ENCODE data around the gene FDPS.

The FDPS gene

GRCh38 chr1:155308493-155309422 is at the start of gene FDPS:
Gene FDPS, plus strand, starts transcription at chr1:155308866. Its CDS starts 924 bp downstream, at chr1:155309790.
- peak; percentile 68 for FAIRE-seq

GRCh38 chr1:155260276-155260675 is 48.4 kb upstream of the FDPS start:
- FAIRE-seq (no peak), DNase-seq (ENCODE audit: low spot score) (no peak)

More at GRCh38 chr1:155308493-155309422, at the start of gene FDPS:
- DNase-seq (ENCODE audit: low spot score) = peak; percentile 97

GRCh38 chr1:155261493-155261851 is 47.2 kb upstream of the FDPS start:
- DNase-seq (ENCODE audit: low spot score) = no peak
- FAIRE-seq = no peak

- no peak for FAIRE-seq
- DNase-seq (ENCODE audit: low spot score) = peak; percentile 96
These were observed 46.6 kb upstream of the FDPS start, which contains the start of gene SCAMP3 for GRCh38 chr1:155261852-155262673. Gene SCAMP3, minus strand, starts transcription at chr1:155262360. Its CDS starts 209 bp downstream, at chr1:155262151.

- DNase-seq (ENCODE audit: low spot score) (no peak), FAIRE-seq (no peak)
These were observed 45.6 kb upstream of the FDPS start for GRCh38 chr1:155263067-155263466.

- no peak for FAIRE-seq
- DNase-seq (ENCODE audit: low spot score) = no peak
These were observed 42.1 kb upstream of the FDPS start for GRCh38 chr1:155266553-155266952.

- no peak for DNase-seq (ENCODE audit: low spot score)
- FAIRE-seq = no peak
These were observed 41.3 kb upstream of the FDPS start for GRCh38 chr1:155267373-155267772.

- FAIRE-seq (no peak), DNase-seq (ENCODE audit: low spot score) (no peak)
These were observed 40.0 kb upstream of the FDPS start for GRCh38 chr1:155268630-155269029.

GRCh38 chr1:155269381-155269780 is 39.3 kb upstream of the FDPS start:
- DNase-seq (ENCODE audit: low spot score) = no peak
- FAIRE-seq = no peak

- FAIRE-seq = no peak
These were observed 36.0 kb upstream of the FDPS start for GRCh38 chr1:155272466-155273342.

GRCh38 chr1:155273343-155274245 is 35.1 kb upstream of the FDPS start, which contains the start of gene CLK2:
Gene CLK2, minus strand, starts transcription at chr1:155273504. Its CDS starts 2,527 bp downstream, at chr1:155270977.
- FAIRE-seq = peak; percentile 23
- DNase-seq (ENCODE audit: low spot score) = peak; percentile 95

More at GRCh38 chr1:155272466-155273342, 36.0 kb upstream of the FDPS start:
- peak; percentile 54 for DNase-seq (ENCODE audit: low spot score)

GRCh38 chr1:155277070-155277901 is 31.4 kb upstream of the FDPS start, which contains the start of gene HCN3:
Gene HCN3, plus strand, starts transcription at chr1:155277463. Its CDS starts 128 bp downstream, at chr1:155277591.
- FAIRE-seq (no peak), DNase-seq (ENCODE audit: low spot score) (peak; percentile 98)

- FAIRE-seq = no peak
- peak; percentile 69 for DNase-seq (ENCODE audit: low spot score)
These were observed 30.6 kb upstream of the FDPS start for GRCh38 chr1:155277902-155278688.

- FAIRE-seq (no peak), DNase-seq (ENCODE audit: low spot score) (no peak)
These were observed 29.9 kb upstream of the FDPS start for GRCh38 chr1:155278689-155279160.

GRCh38 chr1:155279268-155279667 is 29.4 kb upstream of the FDPS start:
- no peak for DNase-seq (ENCODE audit: low spot score)

GRCh38 chr1:155282488-155283091 is 26.1 kb upstream of the FDPS start:
- FAIRE-seq = no peak

More at GRCh38 chr1:155279268-155279667, 29.4 kb upstream of the FDPS start:
- FAIRE-seq = no peak

GRCh38 chr1:155284476-155284875 is 24.2 kb upstream of the FDPS start:
- peak; percentile 48 for FAIRE-seq

More at GRCh38 chr1:155282488-155283091, 26.1 kb upstream of the FDPS start:
- DNase-seq (ENCODE audit: low spot score) = no peak

More at GRCh38 chr1:155284476-155284875, 24.2 kb upstream of the FDPS start:
- no peak for DNase-seq (ENCODE audit: low spot score)
